OCI-LY3 (cell line): ENCODE measurements around the gene STK38L.

Source experiments
- H2AFZ ChIP-seq: fragments of 200-600, 300-600 bp; shearing (Covaris generic); 2 replicates; pipeline ENCODE4 v1.6.0; 2014; ENCODE audit warnings: antibody characterized with exemption, low read depth, low read length
- H3K27ac ChIP-seq: fragments of 200-600, 300-600 bp; sonication (generic); 2 replicates; pipeline ENCODE4 v1.5.1; 2014; ENCODE audit warnings: mild to moderate bottlenecking, low read length, moderate library complexity, mixed read lengths
- H3K27me3 ChIP-seq: fragments of 200-600, 300-600 bp; sonication (generic); 2 replicates; pipeline ENCODE4 v1.6.1; 2014; ENCODE audit warnings: low read depth, low read length, mixed read lengths
- H3K36me3 ChIP-seq: fragments of 200-600, 300-600 bp; sonication (generic); replicated peaks from 2 replicates; pipeline ENCODE3; 2014; ENCODE audit warnings: low read depth, low read length, mixed read lengths
- H3K4me1 ChIP-seq: fragments of 300-600, 200-600 bp; sonication (generic); 2 replicates; pipeline ENCODE4 v1.6.1; 2014; ENCODE audit warnings: low read length, mixed read lengths
- H3K4me2 ChIP-seq: fragments of 200-600, 300-600 bp; sonication (generic); 2 replicates; pipeline ENCODE4 v1.6.1; 2014; ENCODE audit warnings: low read length, mixed read lengths
- H3K4me3 ChIP-seq: fragments of 300-600, 200-600 bp; sonication (generic); 2 replicates; pipeline ENCODE4 v1.5.1; 2014; ENCODE audit warnings: antibody characterized with exemption, mild to moderate bottlenecking, low read length, moderate library complexity
- H3K79me2 ChIP-seq: fragments of 300-600, 200-600 bp; shearing (Covaris generic); 2 replicates; pipeline ENCODE4 v1.6.1; 2014; ENCODE audit warnings: mild to moderate bottlenecking, low read length, mixed read lengths
- H3K9ac ChIP-seq: fragments of 300-600, 200-600 bp; shearing (Covaris generic); 2 replicates; pipeline ENCODE4 v1.6.0; 2014; ENCODE audit warnings: mild to moderate bottlenecking, low read length, moderate library complexity
- H3K9me3 ChIP-seq: fragments of 200-600, 300-600 bp; shearing (Covaris generic); 2 replicates; pipeline ENCODE4 v1.6.1; 2014; ENCODE audit warnings: low read length, mixed read lengths; ENCODE audit not compliant: insufficient read depth
- H4K20me1 ChIP-seq: fragments of 200-600, 300-600 bp; sonication (generic); 2 replicates; pipeline ENCODE4 v1.6.1; 2016; ENCODE audit warnings: low read length, mixed read lengths; ENCODE audit not compliant: insufficient read depth
- EZH2phosphoT487 ChIP-seq: fragments of 200-600 bp; shearing (Covaris generic); IDR thresholded peaks from 2 replicates; pipeline ENCODE4 v1.6.1; 2018; ENCODE audit warnings: antibody characterized with exemption, mixed run types, low read depth
- TF ChIP-seq, protein P1 (sequence below): fragments of 200-600, 300-600 bp; sonication (generic); IDR thresholded peaks from 2 replicates; pipeline ENCODE4 v1.5.1; 2014; ENCODE audit warnings: antibody characterized with exemption, low read length, low read depth

Gene STK38L

DNA sequence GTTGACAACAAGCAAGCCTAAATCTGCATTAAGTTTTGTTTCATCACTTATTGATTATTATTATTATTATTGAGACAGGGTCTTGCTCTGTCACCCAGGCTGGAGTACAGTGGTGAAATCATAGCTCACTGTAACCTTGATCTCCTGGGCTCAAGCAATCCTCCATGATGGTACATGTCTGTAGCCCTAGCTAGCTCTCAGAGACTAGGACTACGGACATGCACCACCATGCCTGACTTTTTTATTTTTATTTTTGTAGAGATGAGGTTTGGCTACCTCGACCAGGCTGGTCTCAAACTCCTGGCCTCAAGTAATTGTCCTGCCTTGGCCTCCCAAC, 35.7 kb upstream of the STK38L start:
- H3K27ac ChIP-seq: peak overlapping the region; percentile 94
- H3K4me3 ChIP-seq: peak overlapping the region; percentile 10
- no peaks in the 10 kb centered on the region for H3K27me3 ChIP-seq
- H3K79me2 ChIP-seq: no peaks in the 10 kb centered on the region
- H3K36me3 ChIP-seq: peaks cover 11% of the 10 kb centered on the region
- peak overlapping the region; percentile 89 for H3K4me2 ChIP-seq
- no peak overlapping the region for H2AFZ ChIP-seq
- H3K9me3 ChIP-seq: peaks cover 13% of the 10 kb centered on the region; the same call in 1 of the 2 replicates
- TF ChIP-seq EZH2phosphoT487: no peak
- TF ChIP-seq, protein P1, sequence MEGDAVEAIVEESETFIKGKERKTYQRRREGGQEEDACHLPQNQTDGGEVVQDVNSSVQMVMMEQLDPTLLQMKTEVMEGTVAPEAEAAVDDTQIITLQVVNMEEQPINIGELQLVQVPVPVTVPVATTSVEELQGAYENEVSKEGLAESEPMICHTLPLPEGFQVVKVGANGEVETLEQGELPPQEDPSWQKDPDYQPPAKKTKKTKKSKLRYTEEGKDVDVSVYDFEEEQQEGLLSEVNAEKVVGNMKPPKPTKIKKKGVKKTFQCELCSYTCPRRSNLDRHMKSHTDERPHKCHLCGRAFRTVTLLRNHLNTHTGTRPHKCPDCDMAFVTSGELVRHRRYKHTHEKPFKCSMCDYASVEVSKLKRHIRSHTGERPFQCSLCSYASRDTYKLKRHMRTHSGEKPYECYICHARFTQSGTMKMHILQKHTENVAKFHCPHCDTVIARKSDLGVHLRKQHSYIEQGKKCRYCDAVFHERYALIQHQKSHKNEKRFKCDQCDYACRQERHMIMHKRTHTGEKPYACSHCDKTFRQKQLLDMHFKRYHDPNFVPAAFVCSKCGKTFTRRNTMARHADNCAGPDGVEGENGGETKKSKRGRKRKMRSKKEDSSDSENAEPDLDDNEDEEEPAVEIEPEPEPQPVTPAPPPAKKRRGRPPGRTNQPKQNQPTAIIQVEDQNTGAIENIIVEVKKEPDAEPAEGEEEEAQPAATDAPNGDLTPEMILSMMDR: no peak
- H4K20me1 ChIP-seq: no peaks in the 10 kb centered on the region
- H3K4me1 ChIP-seq: peaks cover 54% of the 10 kb centered on the region
- H3K9ac ChIP-seq: peak overlapping the region; percentile 64

DNA sequence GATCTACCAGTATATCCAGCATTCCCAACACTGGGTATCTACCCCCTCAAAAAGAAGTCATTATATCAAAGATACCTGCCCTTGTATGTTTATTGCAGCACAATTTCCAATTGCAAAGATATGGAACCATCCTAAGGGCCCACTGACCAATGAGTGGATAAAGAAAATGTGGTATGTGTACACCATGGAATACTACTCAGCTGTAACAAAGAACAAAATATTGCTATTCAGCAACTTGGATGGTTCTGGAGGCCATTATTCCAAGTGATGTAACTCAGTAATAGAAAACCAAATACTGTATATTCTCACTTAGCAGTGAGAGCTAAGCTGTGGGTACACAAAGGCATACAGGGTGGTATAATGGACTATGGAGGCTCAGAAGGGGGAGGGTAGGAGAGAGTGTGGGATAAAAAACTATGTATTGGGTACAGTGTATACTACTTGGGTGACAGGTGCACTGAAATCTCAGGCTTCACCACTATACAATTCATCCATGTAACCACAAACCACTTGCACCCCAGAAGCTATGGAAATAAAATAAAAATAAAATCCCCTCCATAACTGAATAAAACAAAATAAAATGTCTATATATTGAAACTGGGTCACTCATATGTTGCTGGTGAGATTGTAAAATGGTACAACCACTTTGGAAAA, 34.7 kb upstream of the STK38L start:
- no peak overlapping the region for H2AFZ ChIP-seq
- no peak for TF ChIP-seq EZH2phosphoT487
- TF ChIP-seq, protein P1: no peak

DNA sequence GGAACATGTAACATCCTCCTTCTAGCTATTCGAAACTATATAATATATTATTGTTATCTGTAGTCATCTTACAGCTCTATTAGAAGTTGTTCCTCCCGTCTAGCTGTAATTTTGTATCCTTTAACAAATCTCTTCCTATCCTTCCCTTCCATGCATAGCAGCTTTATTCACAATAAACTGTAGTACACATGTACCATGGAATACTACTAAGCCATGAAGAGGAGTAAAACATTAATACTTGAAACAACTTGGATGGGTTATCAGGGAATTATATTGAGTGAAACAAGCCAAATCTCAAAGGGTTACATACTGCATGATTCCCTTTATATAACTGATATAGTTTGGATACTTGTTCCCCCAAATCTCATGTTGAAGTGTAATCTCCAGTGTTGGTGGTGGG, 33.9 kb upstream of the STK38L start:
- H3K9me3 ChIP-seq: peaks cover 13% of the 10 kb centered on the region; the same call in 1 of the 2 replicates

More for the DNA sequence above, 34.7 kb upstream of the STK38L start:
- Histone ChIP-seq H3K4me3 (no peak overlapping the region), H4K20me1 (no peaks in the 10 kb centered on the region), H3K4me1 (peaks cover 64% of the 10 kb centered on the region), H3K27ac (peak overlapping the region; percentile 94), H3K27me3 (no peaks in the 10 kb centered on the region), H3K9me3 (peaks cover 13% of the 10 kb centered on the region; the same call in 1 of the 2 replicates), H3K9ac (peak overlapping the region; percentile 64; the same call in 1 of the 2 replicates), H3K36me3 (peaks cover 11% of the 10 kb centered on the region), H3K79me2 (no peaks in the 10 kb centered on the region), H3K4me2 (peak overlapping the region; percentile 89; the same call in 1 of the 2 replicates)

DNA sequence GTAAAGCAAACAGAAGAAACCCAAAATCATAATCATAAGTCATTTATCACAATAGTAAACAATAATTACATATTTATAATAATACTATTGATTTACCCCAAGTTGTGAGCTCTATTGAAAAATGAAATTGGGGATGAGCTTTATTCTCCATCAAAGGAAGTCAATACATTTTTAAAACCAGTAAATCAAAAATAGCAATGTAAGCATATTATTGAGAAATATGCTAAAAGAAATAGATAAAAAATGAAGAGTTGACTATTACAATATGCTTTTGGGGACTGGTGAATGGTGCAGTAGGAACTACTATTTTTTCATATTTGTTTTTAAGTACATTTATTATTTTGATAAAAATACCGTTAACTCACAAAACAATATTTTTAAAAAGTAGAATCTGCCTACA, 31.2 kb upstream of the STK38L start:
- Histone ChIP-seq H3K9ac (peak overlapping the region; percentile 33; the same call in 1 of the 2 replicates), H3K27me3 (no peaks in the 10 kb centered on the region), H4K20me1 (no peaks in the 10 kb centered on the region), H2AFZ (0 out of 2 replicates have a peak overlapping the region, but pooled peaks have one; percentile 48), H3K4me1 (peaks cover 58% of the 10 kb centered on the region), H3K9me3 (peaks cover 13% of the 10 kb centered on the region; the same call in 1 of the 2 replicates), H3K4me3 (no peak overlapping the region), H3K27ac (peak overlapping the region; percentile 53), H3K79me2 (no peaks in the 10 kb centered on the region), H3K4me2 (peak overlapping the region; percentile 23), H3K36me3 (peaks cover 16% of the 10 kb centered on the region)
- TF ChIP-seq, protein P1: no peak
- TF ChIP-seq EZH2phosphoT487: no peak

More for the DNA sequence above, 33.9 kb upstream of the STK38L start:
- Histone ChIP-seq H3K9ac (no peak overlapping the region), H3K4me2 (no peak overlapping the region), H3K79me2 (no peaks in the 10 kb centered on the region), H3K4me3 (no peak overlapping the region), H3K27me3 (no peaks in the 10 kb centered on the region), H3K36me3 (peaks cover 16% of the 10 kb centered on the region), H4K20me1 (no peaks in the 10 kb centered on the region), H2AFZ (no peak overlapping the region), H3K4me1 (peaks cover 67% of the 10 kb centered on the region), H3K27ac (no peak overlapping the region)
- TF ChIP-seq EZH2phosphoT487: no peak
- TF ChIP-seq, protein P1: no peak
